ENCODE measurements around the gene OTC. TPM values are rescaled to one million over a fixed set of nuclear protein-coding genes. Genes with fewer than 3 reads are reported as not detected.

Gene OTC
- total RNA-seq, 1 donor = not detected

DNA sequence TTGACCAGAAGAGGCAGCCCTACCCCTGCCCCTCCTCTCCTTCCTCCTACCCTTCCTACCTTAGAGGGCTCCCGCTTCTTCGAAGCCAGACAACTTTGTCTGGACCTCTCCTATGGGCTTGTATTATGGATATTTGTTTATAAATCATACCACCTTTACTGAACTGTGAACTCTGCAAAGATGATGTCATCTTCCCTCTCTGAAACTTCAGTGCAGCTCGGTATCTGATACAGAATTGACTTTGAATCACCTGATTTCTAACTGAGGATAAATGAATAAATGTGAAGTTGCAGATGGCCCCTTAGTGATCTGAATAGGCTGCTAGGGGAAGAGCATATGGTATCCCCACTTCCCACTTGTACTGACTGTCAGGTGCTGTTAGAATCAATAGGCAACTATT, 1.1 kb upstream of the OTC start:
- DNase-seq (ENCODE audit: low read depth) = no peak
- TF ChIP-seq, protein P1, sequence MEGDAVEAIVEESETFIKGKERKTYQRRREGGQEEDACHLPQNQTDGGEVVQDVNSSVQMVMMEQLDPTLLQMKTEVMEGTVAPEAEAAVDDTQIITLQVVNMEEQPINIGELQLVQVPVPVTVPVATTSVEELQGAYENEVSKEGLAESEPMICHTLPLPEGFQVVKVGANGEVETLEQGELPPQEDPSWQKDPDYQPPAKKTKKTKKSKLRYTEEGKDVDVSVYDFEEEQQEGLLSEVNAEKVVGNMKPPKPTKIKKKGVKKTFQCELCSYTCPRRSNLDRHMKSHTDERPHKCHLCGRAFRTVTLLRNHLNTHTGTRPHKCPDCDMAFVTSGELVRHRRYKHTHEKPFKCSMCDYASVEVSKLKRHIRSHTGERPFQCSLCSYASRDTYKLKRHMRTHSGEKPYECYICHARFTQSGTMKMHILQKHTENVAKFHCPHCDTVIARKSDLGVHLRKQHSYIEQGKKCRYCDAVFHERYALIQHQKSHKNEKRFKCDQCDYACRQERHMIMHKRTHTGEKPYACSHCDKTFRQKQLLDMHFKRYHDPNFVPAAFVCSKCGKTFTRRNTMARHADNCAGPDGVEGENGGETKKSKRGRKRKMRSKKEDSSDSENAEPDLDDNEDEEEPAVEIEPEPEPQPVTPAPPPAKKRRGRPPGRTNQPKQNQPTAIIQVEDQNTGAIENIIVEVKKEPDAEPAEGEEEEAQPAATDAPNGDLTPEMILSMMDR (IDR thresholded peaks at IDR 0.05; ENCODE audit: insufficient read depth, low read depth, low read length) = no peak
- no peak overlapping the region for H3K4me3 ChIP-seq (ENCODE audit: low read depth, low read length)

DNA sequence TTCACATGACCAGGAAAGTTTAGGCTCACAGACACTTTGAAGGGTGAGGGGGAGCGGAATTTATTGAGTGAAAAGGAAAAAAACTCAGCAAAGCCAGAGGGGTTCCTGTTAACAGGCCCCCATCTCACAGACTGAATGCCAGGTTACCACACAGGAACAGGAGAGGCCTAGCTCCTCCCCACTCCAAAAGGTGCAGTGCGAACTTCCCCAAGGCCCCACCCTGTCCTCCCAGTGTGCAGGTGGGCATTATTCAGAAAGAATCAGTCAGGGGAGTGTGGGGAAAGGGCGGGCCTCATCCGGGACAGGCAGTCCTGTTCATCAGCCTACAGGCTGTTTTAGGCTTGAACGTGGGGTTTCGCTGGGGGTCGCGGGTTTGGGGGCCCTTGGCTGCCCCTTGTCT, 4.0 kb downstream of the OTC start:
- no peak for DNase-seq (ENCODE audit: low read depth)
- TF ChIP-seq, protein P1 (IDR thresholded peaks at IDR 0.05; ENCODE audit: insufficient read depth, low read depth, low read length) = no peak
- no peak overlapping the region for H3K4me3 ChIP-seq (ENCODE audit: low read depth, low read length)

DNA sequence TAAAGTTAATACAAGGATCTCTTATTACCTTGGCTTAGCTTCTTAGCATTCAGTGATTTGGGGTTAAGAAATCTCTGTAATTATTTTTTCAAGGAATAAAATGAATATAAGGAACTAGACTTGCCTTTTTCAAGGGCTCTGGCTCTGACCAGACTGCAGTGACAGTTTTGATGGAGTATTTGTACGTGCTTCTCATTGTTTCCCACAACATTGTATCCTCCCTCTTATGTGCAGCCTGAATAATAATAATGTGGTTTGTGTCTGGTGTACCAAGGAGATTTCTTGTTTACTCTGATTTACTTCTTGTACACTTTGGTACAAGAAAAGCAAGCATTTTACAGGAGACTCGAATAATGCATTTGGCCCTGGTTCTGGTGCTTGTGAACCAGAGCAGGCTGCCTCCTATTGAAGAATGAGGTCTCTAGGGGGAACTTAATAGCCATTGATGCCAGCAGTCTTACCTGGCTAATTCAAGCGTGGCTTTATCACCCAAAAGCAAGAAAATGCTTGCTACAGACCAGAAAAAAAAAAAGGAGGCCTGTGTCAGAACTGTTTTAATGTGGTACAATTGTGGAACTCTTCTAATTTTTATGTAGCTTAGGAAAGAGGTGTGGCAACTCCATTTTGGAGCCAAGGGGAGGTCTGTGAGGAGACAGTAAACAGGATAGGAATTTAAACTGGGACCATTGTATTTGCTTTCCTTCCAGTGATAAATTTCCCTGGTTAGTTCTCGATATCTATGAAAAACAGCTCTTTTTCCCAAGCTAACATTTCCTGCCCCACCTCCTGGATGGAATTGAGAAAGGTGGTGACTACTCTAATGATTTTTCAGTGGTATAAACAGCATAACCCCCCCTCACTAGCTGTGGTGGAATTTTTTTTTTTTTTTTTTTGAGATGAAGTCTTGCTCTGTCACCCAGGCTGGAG, 5.6 kb downstream of the OTC start:
- H3K4me3 ChIP-seq (ENCODE audit: low read depth, low read length) = no peak overlapping the region
- DNase-seq (ENCODE audit: low read depth) = no peak
- TF ChIP-seq, protein P1 (IDR thresholded peaks at IDR 0.05; ENCODE audit: insufficient read depth, low read depth, low read length) = no peak

DNA sequence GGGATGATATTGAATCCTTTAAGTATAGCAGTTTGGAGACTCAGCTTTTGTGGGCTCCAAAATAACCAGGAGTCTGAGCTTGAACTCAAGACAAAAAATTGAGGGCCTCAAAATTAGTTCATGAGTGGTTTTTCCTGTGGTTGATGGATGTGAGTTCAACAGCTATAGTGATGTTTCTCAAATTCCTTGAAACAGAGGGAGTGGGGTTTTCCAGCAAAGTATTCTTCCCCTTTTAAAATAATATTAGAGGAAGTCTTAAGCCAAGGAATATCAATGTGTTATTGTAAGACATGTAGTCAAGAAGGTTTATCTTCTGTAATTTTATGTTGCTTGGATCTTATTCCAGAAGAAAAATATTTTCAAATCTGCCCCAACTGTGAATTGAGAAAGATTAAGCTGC, 10.6 kb downstream of the OTC start:
- TF ChIP-seq, protein P1 (IDR thresholded peaks at IDR 0.05; ENCODE audit: insufficient read depth, low read depth, low read length) = no peak
- no peak overlapping the region for H3K4me3 ChIP-seq (ENCODE audit: low read depth, low read length)
- DNase-seq (ENCODE audit: low read depth) = no peak

- DNase-seq (ENCODE audit: low read depth) = no peak
- H3K4me3 ChIP-seq (ENCODE audit: low read depth, low read length) = no peak overlapping the region
- TF ChIP-seq, protein P1 (IDR thresholded peaks at IDR 0.05; ENCODE audit: insufficient read depth, low read depth, low read length) = no peak
These were observed 13.6 kb downstream of the OTC start for GRCh38 chrX:38365954-38366353.

DNA sequence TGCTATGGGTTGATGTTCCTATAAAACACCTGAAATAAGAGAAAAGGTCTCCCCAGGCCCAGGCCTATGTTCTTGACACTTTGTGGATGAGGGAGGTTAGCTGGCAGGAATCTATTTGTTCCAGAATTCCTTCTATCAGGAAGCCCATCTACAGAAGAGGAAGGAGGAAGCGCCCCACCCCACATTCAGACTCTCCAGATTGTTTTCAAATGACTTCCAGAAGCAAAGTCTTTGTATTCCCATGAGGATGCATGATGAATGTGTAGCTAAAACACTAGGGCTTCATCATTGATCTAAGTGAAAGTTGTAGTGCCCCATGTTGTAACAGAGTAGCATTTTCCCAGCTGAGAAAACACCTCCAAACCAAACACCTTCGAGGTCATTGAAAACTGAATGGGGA, 16.4 kb downstream of the OTC start:
- TF ChIP-seq, protein P1 (IDR thresholded peaks at IDR 0.05; ENCODE audit: insufficient read depth, low read depth, low read length) = no peak
- no peak for DNase-seq (ENCODE audit: low read depth)
- H3K4me3 ChIP-seq (ENCODE audit: low read depth, low read length) = no peak overlapping the region
